IMR-90 (cell line): ENCODE measurements around the gene SF3A1. TPM values are rescaled to one million over a fixed set of nuclear protein-coding genes. Genes with fewer than 3 reads are reported as not detected.
A peak's percentile ranks its signal among the peaks of the same experiment; 100 is the strongest.

Source experiments
- ATAC-seq: fragments of 200-7000 bp; cut with Tn5 transposase; 2 replicates; pipeline ENCODE4 v1.9.1; 2020; ENCODE audit warnings: low read depth, mild to moderate bottlenecking, moderate library complexity
- BruUV-seq: library from RNA; stranded (reverse); fragments of 400-500 nt; replicated peaks from 2 replicates; lab custom pipeline; 2021; lab: Mats Ljungman, UMichigan
- CTCF ChIA-PET: fragments of 300-600 bp; formaldehyde crosslinking; extraction: SDS; loops from one replicate; lab custom pipeline; 2021; ENCODE audit warnings: antibody characterized with exemption; lab: Yijun Ruan, JAX
- POLR2A ChIA-PET: fragments of 300-600 bp; sonication (Branson Sonifier 250); formaldehyde crosslinking; loops from one replicate; lab custom pipeline; 2022; ENCODE audit warnings: antibody characterized with exemption; ENCODE audit not compliant: unreplicated experiment; lab: Charles Lee
- DNase-seq: peaks from one replicate; pipeline ENCODE4 v3.0.0; 2013
- H2AFZ ChIP-seq: replicated peaks from 2 replicates; pipeline ENCODE3; 2013; ENCODE audit warnings: low read length, mild to moderate bottlenecking; ENCODE audit not compliant: poor library complexity
- H2AK5ac ChIP-seq: 2 replicates; pipeline ENCODE4 v1.6.1; 2013; ENCODE audit warnings: low read depth, low read length, inconsistent platforms
- H2AK9ac ChIP-seq: replicated peaks from 2 replicates; pipeline ENCODE3; 2013; ENCODE audit warnings: mild to moderate bottlenecking, low read depth, low read length, moderate library complexity; ENCODE audit not compliant: poor library complexity
- H2BK120ac ChIP-seq: 2 replicates; pipeline ENCODE4 v1.6.1; 2013; ENCODE audit warnings: low read depth, low read length, inconsistent platforms
- H2BK15ac ChIP-seq: 3 replicates; pipeline ENCODE4 v1.6.1; 2013; ENCODE audit warnings: low read depth, low read length, inconsistent platforms
- H2BK20ac ChIP-seq: 2 replicates; pipeline ENCODE4 v1.6.1; 2013; ENCODE audit warnings: low read depth, mild to moderate bottlenecking, inconsistent platforms, low read length, moderate library complexity
- H2BK5ac ChIP-seq: 2 replicates; pipeline ENCODE4 v1.6.1; 2013; ENCODE audit warnings: mild to moderate bottlenecking, low read depth, low read length, inconsistent platforms; ENCODE audit not compliant: poor library complexity, severe bottlenecking
- H3K14ac ChIP-seq: replicated peaks from 2 replicates; pipeline ENCODE4 v1.6.1; 2013; ENCODE audit warnings: low read depth, low read length, inconsistent platforms
- H3K18ac ChIP-seq: 2 replicates; pipeline ENCODE4 v1.6.1; 2013; ENCODE audit warnings: low read depth, low read length, control low read depth
- H3K23ac ChIP-seq: 2 replicates; pipeline ENCODE4 v1.6.1; 2013; ENCODE audit warnings: low read depth, low read length, inconsistent platforms
- H3K27ac ChIP-seq: 2 replicates; pipeline ENCODE4 v1.5.1; 2013; ENCODE audit warnings: mild to moderate bottlenecking, control low read depth, low read length; ENCODE audit not compliant: insufficient read depth
- H3K27me3 ChIP-seq: 2 replicates; pipeline ENCODE4 v1.6.1; 2013; ENCODE audit warnings: low read length; ENCODE audit not compliant: control insufficient read depth, insufficient read depth
- H3K36me3 ChIP-seq: 2 replicates; pipeline ENCODE4 v1.6.1; 2013; ENCODE audit warnings: low read length, mixed read lengths; ENCODE audit not compliant: control insufficient read depth, insufficient read depth
- H3K4ac ChIP-seq: 2 replicates; pipeline ENCODE4 v1.6.1; 2013; ENCODE audit warnings: low read depth, low read length, inconsistent platforms
- H3K4me1 ChIP-seq: 2 replicates; pipeline ENCODE4 v1.6.1; 2013; ENCODE audit warnings: low read length, mixed read lengths; ENCODE audit not compliant: control insufficient read depth, insufficient read depth
- H3K4me2 ChIP-seq: 2 replicates; pipeline ENCODE4 v1.6.1; 2013; ENCODE audit warnings: low read depth, mild to moderate bottlenecking, control low read depth, low read length, moderate library complexity
- H3K4me3 ChIP-seq: 2 replicates; pipeline ENCODE4 v1.5.1; 2013; ENCODE audit warnings: low read depth, mild to moderate bottlenecking, control low read depth, low read length, moderate library complexity; ENCODE audit not compliant: insufficient read depth
- H3K56ac ChIP-seq: 2 replicates; pipeline ENCODE4 v1.6.1; 2013; ENCODE audit warnings: low read length, inconsistent platforms; ENCODE audit not compliant: insufficient read depth; ENCODE audit errors: extremely low read depth
- H3K79me1 ChIP-seq, 2 experiments: 2 replicates each; pipeline ENCODE4 v1.6.1; 2013; ENCODE audit warnings: low read length in 2 of 2, inconsistent platforms in 1 of 2, low read depth in 1 of 2
- H3K9ac ChIP-seq: 2 replicates; pipeline ENCODE4 v1.6.1; 2013; ENCODE audit warnings: low read depth, low read length, control low read depth
- H3K9me1 ChIP-seq: 2 replicates; pipeline ENCODE4 v1.6.1; 2013; ENCODE audit warnings: low read length, inconsistent platforms; ENCODE audit not compliant: insufficient read depth
- H3K9me3 ChIP-seq: 2 replicates; pipeline ENCODE4 v1.6.1; 2013; ENCODE audit warnings: low read length; ENCODE audit not compliant: control insufficient read depth, insufficient read depth
- H4K20me1 ChIP-seq: 2 replicates; pipeline ENCODE4 v1.6.1; 2013; ENCODE audit warnings: low read length, inconsistent platforms; ENCODE audit not compliant: insufficient read depth
- H4K5ac ChIP-seq: 2 replicates; pipeline ENCODE4 v1.6.1; 2013; ENCODE audit warnings: mild to moderate bottlenecking, low read depth, low read length, control low read depth
- H4K8ac ChIP-seq, 2 experiments: 2 replicates each; pipeline ENCODE4 v1.6.1; 2013; ENCODE audit warnings: low read depth in 2 of 2, low read length in 2 of 2, control low read depth in 1 of 2, inconsistent platforms in 1 of 2
- H4K91ac ChIP-seq: 2 replicates; pipeline ENCODE4 v1.6.1; 2013; ENCODE audit warnings: low read depth, low read length, inconsistent platforms; ENCODE audit not compliant: insufficient read depth
- BHLHE40 ChIP-seq: fragments of 150-350 bp; IDR thresholded peaks from 2 replicates; pipeline ENCODE4 v1.6.1; 2016; ENCODE audit warnings: mild to moderate bottlenecking, low read depth, low read length
- CEBPB ChIP-seq: IDR thresholded peaks from 2 replicates; pipeline ENCODE4 v1.6.1; 2012; ENCODE audit warnings: low read depth, low read length, improper control_type of control experiment
- MAFK ChIP-seq: IDR thresholded peaks from 2 replicates; pipeline ENCODE4 v1.6.1; 2012; ENCODE audit warnings: low read depth, low read length, improper control_type of control experiment
- MAZ ChIP-seq: IDR thresholded peaks from 2 replicates; pipeline ENCODE4 v1.6.1; 2012; ENCODE audit warnings: low read depth, mild to moderate bottlenecking, low read length, improper control_type of control experiment, moderate library complexity, borderline replicate concordance
- NFE2L2 ChIP-seq: fragments of 150-350 bp; IDR thresholded peaks from 2 replicates; pipeline ENCODE4 v1.6.1; 2016; ENCODE audit warnings: low read depth, mild to moderate bottlenecking, low read length
- POLR2A ChIP-seq: IDR thresholded peaks from 2 replicates; pipeline ENCODE4 v1.6.1; 2012; ENCODE audit warnings: mild to moderate bottlenecking, low read depth, low read length
- RAD21 ChIP-seq: IDR thresholded peaks from 2 replicates; pipeline ENCODE4 v1.6.1; 2012; ENCODE audit warnings: low read length, improper control_type of control experiment
- RCOR1 ChIP-seq: IDR thresholded peaks from 2 replicates; pipeline ENCODE4 v1.6.1; 2012; ENCODE audit warnings: mild to moderate bottlenecking, low read length, improper control_type of control experiment; ENCODE audit not compliant: insufficient replicate concordance
- SMC3 ChIP-seq: fragments of 150-350 bp; IDR thresholded peaks from 2 replicates; pipeline ENCODE4 v1.6.1; 2016; ENCODE audit warnings: low read depth, mild to moderate bottlenecking, antibody characterized with exemption, low read length, moderate library complexity
- WGBS, 2 experiments: methylation state at CpG; one replicate each; pipeline versions ENCODE4 v1.1.5 to v1.1.7; 2013; ENCODE audit warnings: missing lambda C conversion rate in 2 of 2; ENCODE audit not compliant: insufficient read length in 1 of 2; ENCODE audit errors: extremely low coverage in 2 of 2; 5-methylcytosine and 5-hydroxymethylcytosine counted together
- dilution Hi-C: fragments of 300-500 bp; cut with HindIII; formaldehyde crosslinking; loops from one replicate; pipeline ENCODE4 v1.14.3; 2018; ENCODE audit warnings: low sequenced_read_pairs; ENCODE audit not compliant: unreplicated experiment
- in situ Hi-C: fragments of 300-500 bp; cut with MboI; formaldehyde crosslinking; loops from 3 replicates; pipeline ENCODE4 v1.14.3; 2019; ENCODE audit warnings: low sequenced_read_pairs, inconsistent platforms, mixed read lengths
- intact Hi-C: fragments of 100-400 bp; cut with micrococcal nuclease; formaldehyde crosslinking; loops from 2 replicates; pipeline ENCODE4 v1.10.0; 2022
- polyA plus RNA-seq, 3 experiments: library from polyadenylated mRNA; depleted of rRNA; stranded (reverse); fragments of >200 nt; gene quantifications; 2 replicates each; pipeline ENCODE4 v1.2.3, GENCODE V29; 2012; ENCODE audit warnings: low replicate concordance in 1 of 3
- total RNA-seq: library from RNA; depleted of rRNA; stranded (reverse); fragments of >200 nt; gene quantifications from 2 replicates; pipeline ENCODE4 v1.2.3, GENCODE V29; 2012
- TF ChIP-seq, protein P1 (sequence below): fragments of 150-350 bp; IDR thresholded peaks from 2 replicates; pipeline ENCODE4 v1.6.1; 2017; ENCODE audit warnings: mild to moderate bottlenecking, antibody characterized with exemption, low read length, low read depth
- TF ChIP-seq, protein P2 (sequence below): fragments of 150-350 bp; IDR thresholded peaks from 2 replicates; pipeline ENCODE4 v1.6.1; 2016; ENCODE audit warnings: low read depth, mild to moderate bottlenecking, low read length, moderate library complexity, borderline replicate concordance

Gene SF3A1
- total and polyA plus RNA-seq, 2 of the 4 experiments (the other 2 are of a cell fraction) = 36.9 to 67.2 TPM

DNA sequence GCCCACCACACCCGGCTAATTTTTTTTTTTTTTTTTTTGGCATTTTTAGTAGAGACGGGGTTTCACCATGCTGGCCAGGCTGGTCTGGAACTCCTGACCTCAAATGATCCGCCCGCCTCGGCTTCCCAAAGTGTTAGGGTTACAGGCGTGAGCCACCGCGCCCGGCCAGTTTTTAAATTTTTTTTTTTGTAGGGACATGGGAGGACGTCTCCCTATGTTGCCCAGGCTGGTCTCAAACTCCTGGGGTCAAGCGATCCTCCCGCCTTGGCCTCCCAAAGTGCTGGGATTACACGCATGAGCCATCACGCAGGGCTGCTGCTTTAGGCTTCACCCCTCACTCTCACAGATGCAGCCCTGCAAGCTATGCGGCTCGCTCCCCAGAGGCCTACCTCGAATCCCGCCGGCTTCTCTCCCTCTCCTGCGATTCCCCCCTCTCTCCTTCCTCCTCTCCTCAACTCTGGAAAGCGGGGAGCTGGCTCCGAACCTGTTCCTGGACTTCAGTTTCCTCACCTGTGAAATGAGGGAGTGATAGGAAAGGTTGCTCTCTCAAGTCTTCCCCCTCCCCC is 1.0 kb upstream of the SF3A1 start:
- dilution Hi-C loops = no loop called here
- no peak overlapping the region for H4K5ac ChIP-seq
- DNase-seq = no peak
- no peak overlapping the region; the same call in 1 of the 2 replicates for H3K4me2 ChIP-seq
- H2BK5ac ChIP-seq = no peak overlapping the region
- no peak overlapping the region for H4K91ac ChIP-seq
- 51% methylated on average over 5 of the region's 22 CpGs; no CpG with 5 or more reads in 1 of the 2 experiments for WGBS, 2 experiments
- H3K4me1 ChIP-seq = peaks cover 12% of the 10 kb centered on the region
- H3K9me1 ChIP-seq = peaks cover 15% of the 10 kb centered on the region
- no peak overlapping the region for H2BK120ac ChIP-seq
- H2BK20ac ChIP-seq = no peak overlapping the region
- BruUV-seq = no TSS peak
- no peak overlapping the region for H3K56ac ChIP-seq
- H4K8ac ChIP-seq = no peak overlapping the region
- no peak overlapping the region for H3K27ac ChIP-seq
- no peaks in the 10 kb centered on the region for H3K27me3 ChIP-seq
- peaks cover 21 to 36% of the 10 kb centered on the region in 2 experiments for H3K79me1 ChIP-seq
- H2AK5ac ChIP-seq = no peak overlapping the region
- CTCF ChIA-PET = no interaction called here
- H3K18ac ChIP-seq = no peak overlapping the region
- in situ Hi-C loops = no loop called here
- no peak overlapping the region for H3K9ac ChIP-seq
- no peak overlapping the region for H3K4ac ChIP-seq
- TF ChIP-seq, protein P1, sequence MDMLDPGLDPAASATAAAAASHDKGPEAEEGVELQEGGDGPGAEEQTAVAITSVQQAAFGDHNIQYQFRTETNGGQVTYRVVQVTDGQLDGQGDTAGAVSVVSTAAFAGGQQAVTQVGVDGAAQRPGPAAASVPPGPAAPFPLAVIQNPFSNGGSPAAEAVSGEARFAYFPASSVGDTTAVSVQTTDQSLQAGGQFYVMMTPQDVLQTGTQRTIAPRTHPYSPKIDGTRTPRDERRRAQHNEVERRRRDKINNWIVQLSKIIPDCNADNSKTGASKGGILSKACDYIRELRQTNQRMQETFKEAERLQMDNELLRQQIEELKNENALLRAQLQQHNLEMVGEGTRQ = no peak
- no peak for TF ChIP-seq BHLHE40
- no peak for TF ChIP-seq RAD21
- TF ChIP-seq POLR2A = no peak
- TF ChIP-seq NFE2L2 = no peak
- no peak for TF ChIP-seq RCOR1
- no peak for TF ChIP-seq CEBPB
- TF ChIP-seq, protein P2, sequence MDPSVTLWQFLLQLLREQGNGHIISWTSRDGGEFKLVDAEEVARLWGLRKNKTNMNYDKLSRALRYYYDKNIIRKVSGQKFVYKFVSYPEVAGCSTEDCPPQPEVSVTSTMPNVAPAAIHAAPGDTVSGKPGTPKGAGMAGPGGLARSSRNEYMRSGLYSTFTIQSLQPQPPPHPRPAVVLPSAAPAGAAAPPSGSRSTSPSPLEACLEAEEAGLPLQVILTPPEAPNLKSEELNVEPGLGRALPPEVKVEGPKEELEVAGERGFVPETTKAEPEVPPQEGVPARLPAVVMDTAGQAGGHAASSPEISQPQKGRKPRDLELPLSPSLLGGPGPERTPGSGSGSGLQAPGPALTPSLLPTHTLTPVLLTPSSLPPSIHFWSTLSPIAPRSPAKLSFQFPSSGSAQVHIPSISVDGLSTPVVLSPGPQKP = no peak
- no peak for TF ChIP-seq SMC3
- no peak for TF ChIP-seq MAZ
- TF ChIP-seq MAFK = no peak
- intact Hi-C loops = loop anchor here (2.0 kb wide), 1 partner anchor 69 kb away; the partner anchor contains the start of gene CASTOR1
- H2BK15ac ChIP-seq = no peak overlapping the region
- H4K20me1 ChIP-seq = peaks cover 33% of the 10 kb centered on the region
- H2AK9ac ChIP-seq = no peak overlapping the region
- no peak for ATAC-seq
- POLR2A ChIA-PET = no interaction called here
- H3K9me3 ChIP-seq = no peaks in the 10 kb centered on the region
- no peak overlapping the region for H3K23ac ChIP-seq
- H3K4me3 ChIP-seq = no peak overlapping the region
- H3K14ac ChIP-seq = no peak overlapping the region
- peak overlapping the region; percentile 62 for H2AFZ ChIP-seq
- peaks cover 5% of the 10 kb centered on the region for H3K36me3 ChIP-seq
